HG03378 (cell line): ENCODE data around the gene PROZ.

Source experiments
- ATAC-seq: cut with Tn5 transposase; IDR thresholded peaks from one replicate; pipeline ENCODE4 v1.9.1; 2021; ENCODE audit warnings: mild to moderate bottlenecking, moderate library complexity; ENCODE audit not compliant: unreplicated experiment

Gene PROZ

DNA sequence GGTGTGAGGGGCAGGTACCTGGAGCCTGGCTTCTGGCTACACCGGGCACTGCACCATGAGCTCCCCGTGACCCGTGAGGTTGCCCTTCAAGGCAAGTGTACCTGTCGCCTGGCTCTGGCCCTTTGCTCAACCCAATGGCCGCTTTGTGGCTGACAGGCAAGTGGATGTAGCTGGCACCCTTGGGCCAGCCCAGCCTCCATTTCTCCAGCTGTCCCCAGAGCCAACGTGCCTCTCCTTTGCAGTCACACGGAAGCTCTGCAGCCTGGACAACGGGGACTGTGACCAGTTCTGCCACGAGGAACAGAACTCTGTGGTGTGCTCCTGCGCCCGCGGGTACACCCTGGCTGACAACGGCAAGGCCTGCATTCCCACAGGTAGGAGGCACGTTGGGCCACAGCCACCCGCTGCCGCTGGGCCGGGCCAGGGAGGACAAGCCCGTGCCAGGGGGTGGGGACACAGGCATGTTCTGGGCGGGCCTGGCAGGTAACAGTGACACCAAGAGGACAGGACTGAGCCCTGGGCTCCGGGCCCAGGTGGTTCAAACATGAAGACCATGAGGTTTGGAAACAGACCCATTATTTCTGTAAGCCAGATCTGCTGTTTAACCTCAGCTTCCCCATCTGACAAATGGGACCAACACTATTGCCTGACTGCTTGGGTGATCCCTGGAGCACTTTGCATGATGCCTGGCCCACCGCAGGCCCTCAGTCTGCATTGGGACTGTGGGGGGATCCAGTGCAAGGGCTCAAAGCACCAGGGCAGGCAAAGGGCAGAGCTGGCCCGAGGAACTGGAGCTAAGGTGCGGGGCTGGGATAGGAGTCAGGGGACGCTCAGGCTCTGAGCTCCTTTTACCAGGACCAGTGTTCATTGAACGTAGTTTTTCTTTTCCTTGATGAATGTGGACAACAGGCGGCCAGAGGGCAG lies 17.5 kb upstream of the PROZ start:
- no peak for ATAC-seq

GRCh38 chr13:113141601-113141970 lies 16.9 kb upstream of the PROZ start:
- ATAC-seq = no peak

- no peak for ATAC-seq
Observed at GRCh38 chr13:113142876-113143275, 15.6 kb upstream of the PROZ start.

DNA sequence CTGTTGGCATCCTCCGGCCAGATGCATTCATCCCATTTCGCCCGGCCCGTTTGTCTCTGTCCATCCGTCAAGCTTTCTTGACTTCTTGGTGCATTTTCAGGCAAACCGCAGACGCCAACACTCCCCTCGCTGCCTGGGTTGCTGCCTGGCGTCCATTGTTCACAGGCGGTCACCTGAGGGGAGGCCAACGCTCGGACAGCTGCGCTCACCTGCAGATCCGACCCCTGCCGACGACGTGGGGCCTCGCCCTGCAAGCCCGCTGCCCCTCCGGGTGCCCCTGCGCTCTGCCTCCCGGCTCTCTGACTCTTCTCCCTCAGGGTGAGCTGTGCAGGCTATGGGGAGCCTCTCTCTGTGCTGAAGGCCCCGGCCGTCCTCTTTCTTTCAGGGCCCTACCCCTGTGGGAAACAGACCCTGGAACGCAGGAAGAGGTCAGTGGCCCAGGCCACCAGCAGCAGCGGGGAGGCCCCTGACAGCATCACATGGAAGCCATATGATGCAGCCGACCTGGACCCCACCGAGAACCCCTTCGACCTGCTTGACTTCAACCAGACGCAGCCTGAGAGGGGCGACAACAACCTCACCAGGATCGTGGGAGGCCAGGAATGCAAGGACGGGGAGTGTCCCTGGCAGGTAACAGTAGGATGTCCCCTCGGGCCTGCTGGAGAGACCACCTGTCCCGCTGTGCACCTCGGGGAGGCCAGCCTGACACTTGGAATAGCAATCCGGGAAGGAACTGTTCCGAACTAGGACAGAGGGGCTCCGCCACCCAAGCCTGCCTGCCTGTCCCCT lies 14.8 kb upstream of the PROZ start:
- no peak for ATAC-seq

DNA sequence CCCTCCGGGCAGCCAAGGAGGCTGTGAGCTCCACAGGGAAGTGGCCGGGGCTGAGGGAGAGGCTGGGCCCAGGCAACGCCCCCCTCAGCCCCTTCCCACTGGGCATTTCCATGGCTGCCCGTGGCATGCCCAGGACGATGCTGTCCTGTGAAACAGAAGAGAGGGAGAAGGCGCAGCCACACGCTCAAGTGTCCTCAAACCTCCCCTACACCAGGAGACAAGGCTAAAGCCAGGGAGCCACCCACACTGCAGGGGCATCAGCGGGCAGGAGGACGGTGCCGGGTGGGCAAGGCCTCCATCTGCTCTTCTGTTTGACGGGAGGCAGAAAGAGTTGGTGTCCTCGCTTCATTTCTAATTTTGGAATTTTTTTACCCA lies 14.2 kb upstream of the PROZ start:
- ATAC-seq = no peak

- ATAC-seq = no peak
Observed at GRCh38 chr13:113145496-113145895, 13.0 kb upstream of the PROZ start.

DNA sequence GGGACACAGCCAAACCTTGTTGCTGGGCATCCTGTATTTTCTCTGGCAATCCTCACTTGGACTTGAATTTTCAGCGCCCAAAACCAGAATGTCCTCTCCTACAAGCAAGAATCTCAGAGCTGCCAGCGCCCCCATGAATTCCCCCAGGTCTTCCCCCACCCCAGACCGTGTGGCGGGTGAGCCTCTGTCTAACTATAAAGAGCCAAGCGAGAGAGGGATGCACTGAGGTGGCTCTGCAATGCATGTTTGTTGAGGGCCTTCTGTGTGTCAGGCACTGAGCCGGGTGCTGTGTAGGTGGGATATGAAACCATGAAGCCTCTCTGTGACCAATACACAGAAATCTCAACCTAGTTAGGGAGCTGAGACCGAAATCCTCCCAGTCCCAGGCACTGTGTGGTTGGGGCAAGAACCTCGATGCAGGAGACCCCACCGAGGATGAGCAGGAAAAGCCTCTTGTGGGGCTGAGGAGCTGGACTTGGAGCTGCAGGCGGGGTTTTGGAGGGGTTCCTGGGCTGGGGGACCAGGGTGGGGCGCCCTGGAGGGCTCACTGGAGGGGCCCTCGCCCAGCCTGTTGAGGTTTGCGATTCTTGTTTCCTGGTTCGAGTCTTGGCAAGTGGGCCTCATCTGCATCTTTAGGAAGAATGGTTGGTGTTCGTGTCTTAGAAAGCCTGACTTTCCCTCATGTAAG lies 12.4 kb upstream of the PROZ start:
- ATAC-seq = no peak

DNA sequence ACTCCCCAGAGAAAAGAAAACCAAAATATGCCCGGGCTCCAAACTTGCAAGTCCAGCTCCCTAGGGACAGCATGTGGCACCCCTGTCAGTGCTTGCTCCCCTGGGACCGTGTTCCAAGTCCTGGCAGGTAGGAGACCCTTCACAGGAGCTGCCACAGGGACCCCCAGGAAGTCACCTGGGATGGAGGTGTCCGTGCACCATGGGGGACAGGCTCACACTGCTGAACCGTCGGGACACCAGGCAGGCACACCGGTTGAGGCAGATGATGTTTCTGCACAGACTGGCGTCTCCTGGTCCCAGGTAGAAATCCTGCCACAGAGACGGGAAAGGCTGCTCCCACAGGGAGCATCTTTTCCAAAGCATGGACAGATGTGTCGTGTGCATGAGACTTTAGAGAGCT lies 11.7 kb upstream of the PROZ start:
- no peak for ATAC-seq

DNA sequence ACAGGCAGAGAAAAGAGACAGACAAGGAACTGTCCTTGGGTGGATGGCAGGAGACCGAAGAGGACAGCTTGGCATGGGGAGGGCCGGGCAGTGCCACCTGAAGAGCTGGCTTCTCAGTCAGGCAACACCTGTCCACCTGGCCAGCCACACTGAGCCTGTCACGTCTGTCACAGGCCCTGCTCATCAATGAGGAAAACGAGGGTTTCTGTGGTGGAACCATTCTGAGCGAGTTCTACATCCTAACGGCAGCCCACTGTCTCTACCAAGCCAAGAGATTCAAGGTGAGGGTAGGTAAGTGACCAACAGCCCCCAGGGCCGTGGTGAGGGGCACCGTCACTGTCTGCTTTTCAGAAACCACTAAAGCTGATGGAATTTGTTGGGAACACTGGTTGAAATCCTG lies 11.2 kb upstream of the PROZ start:
- ATAC-seq = no peak

DNA sequence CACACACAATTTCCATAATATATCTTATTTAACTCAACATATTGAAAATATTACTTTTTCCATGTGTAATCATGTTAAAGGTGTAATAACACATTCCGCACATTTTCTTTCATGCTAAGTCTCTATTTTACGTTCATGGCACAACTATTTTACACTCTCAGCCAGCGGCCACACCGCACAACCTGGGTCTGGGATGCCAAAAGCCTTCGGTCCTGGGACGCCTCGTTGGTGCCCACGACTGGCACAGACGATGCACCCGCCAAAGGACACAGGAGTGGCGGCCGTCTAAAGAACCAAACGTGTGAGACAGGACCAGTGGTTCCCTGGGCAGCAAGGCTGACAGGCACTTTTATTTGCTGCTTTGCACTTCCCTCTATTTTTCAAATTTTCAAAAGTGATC lies 10.0 kb upstream of the PROZ start:
- no peak for ATAC-seq

DNA sequence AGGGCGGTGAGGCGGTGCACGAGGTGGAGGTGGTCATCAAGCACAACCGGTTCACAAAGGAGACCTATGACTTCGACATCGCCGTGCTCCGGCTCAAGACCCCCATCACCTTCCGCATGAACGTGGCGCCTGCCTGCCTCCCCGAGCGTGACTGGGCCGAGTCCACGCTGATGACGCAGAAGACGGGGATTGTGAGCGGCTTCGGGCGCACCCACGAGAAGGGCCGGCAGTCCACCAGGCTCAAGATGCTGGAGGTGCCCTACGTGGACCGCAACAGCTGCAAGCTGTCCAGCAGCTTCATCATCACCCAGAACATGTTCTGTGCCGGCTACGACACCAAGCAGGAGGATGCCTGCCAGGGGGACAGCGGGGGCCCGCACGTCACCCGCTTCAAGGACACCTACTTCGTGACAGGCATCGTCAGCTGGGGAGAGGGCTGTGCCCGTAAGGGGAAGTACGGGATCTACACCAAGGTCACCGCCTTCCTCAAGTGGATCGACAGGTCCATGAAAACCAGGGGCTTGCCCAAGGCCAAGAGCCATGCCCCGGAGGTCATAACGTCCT lies 9.4 kb upstream of the PROZ start:
- no peak for ATAC-seq

DNA sequence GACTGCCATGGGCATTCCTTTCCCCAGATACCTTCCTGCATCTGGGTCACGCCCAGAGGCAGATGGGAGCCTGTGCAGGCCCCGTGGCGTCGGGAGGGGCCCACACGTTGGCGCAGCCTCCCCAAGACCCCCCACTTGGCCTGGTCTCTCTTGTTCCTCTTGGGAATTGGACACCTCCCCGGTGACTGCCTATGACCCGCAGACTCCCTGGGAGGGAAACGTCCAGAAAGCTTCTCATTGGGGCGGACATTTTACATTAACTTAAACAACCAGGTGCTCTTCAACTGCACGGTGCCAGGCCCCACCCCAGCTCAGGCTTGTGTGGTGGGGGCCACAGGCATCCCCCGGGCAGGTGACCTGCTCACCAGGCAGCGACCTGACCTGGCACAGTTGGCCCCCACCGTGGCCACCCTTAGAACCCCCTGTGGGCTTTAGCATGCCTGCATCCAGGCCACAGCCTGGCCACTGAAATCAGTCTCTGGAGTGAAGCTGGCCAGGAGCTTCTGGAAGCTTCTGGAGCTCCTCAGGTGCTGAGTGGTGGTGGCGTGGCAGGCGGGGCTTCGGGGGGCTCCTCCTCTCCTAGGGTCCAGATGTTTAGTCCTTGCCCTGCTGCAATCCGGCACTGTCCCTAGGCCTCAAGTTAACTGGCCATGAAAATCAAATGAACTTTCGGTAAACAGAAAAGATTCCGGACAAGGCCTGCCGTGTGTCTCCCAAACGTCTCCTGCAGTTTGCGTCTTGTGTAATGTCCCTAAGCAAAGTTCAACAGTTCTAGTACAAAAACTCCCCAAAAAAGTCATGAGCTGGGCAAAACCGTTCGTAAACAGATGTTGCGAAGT lies 8.5 kb upstream of the PROZ start:
- no peak for ATAC-seq

- no peak for ATAC-seq
Observed at GRCh38 chr13:113150550-113151365, 7.7 kb upstream of the PROZ start.

- ATAC-seq = no peak
Observed at GRCh38 chr13:113151745-113152690, 6.4 kb upstream of the PROZ start.

- ATAC-seq = peak; percentile 5
Observed at GRCh38 chr13:113152691-113152983, 5.8 kb upstream of the PROZ start.

GRCh38 chr13:113152984-113153809 lies 5.3 kb upstream of the PROZ start:
- ATAC-seq = peak; percentile 22

DNA sequence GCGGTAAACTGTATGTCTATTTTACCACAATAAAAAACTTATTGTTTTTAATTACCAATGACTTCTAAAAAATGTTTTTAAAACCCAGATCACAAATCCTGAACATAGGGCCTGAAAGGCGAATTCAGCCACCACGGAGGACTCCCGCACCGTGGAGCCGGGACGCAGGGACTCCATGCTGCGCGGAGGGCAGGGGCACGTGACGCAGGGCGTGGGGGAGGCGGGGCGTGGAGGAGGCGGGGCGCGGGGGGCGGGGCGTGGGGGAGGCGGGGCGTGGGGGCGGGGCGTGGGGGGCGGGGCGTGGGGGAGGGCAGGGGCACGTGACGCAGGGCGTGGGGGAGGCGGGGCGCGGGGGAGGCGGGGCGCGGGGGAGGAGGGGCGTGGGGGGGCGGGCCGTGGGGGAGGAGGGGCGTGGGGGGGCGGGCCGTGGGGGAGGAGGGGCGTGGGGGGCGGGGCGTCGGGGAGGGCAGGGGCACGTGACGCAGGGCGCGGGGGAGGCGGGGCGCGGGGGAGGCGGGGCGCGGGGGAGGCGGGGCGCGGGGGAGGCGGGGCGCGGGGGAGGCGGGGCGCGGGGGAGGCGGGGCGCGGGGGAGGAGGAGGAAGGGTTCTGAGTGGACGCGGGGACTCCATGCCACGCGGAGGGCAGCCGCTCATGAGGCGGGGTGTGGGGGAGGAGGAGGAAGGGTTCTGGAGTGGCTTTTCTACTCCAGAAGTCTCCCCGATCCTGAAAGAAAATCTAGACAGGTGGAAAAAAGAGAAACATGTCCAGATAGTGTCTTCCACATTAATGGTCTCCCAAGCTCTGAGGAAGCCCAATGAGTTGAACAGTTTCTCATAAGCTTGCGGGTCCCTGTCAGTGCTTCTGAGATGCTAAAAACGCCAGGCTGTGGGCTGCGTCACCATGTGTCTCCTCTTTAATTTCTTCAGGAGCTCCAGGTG lies 4.4 kb upstream of the PROZ start:
- ATAC-seq = peak; percentile 39
